Smooth muscle cell (in vitro differentiated cells): ENCODE results near the gene ARHGAP22. TPM values are rescaled to one million over a fixed set of nuclear protein-coding genes. Genes with fewer than 3 reads are reported as not detected.

Source experiments
- DNase-seq: peaks from one replicate; lab custom pipeline; 2025; ENCODE audit not compliant: unreplicated experiment; lab: John Stamatoyannopoulos, UW
- H2AFZ ChIP-seq: fragments of 200-600 bp; sonication (generic); 2 replicates; pipeline ENCODE4 v1.6.0; 2016; ENCODE audit warnings: antibody characterized with exemption, low read depth, mild to moderate bottlenecking
- H3F3A ChIP-seq: fragments of 200-600 bp; sonication (generic); 2 replicates; pipeline ENCODE4 v1.6.0; 2017; ENCODE audit warnings: antibody characterized with exemption, low read depth
- H3K27ac ChIP-seq: fragments of 200-600 bp; sonication (generic); 2 replicates; pipeline ENCODE4 v1.5.1; 2016; ENCODE audit warnings: low read depth, mild to moderate bottlenecking
- H3K27me3 ChIP-seq: fragments of 200-600 bp; sonication (generic); 2 replicates; pipeline ENCODE4 v1.6.1; 2016; ENCODE audit warnings: low read depth, mild to moderate bottlenecking
- H3K36me3 ChIP-seq: fragments of 200-600 bp; sonication (generic); 2 replicates; pipeline ENCODE4 v1.5.1; 2016; ENCODE audit warnings: low read depth
- H3K4me1 ChIP-seq: fragments of 200-600 bp; sonication (generic); 2 replicates; pipeline ENCODE4 v1.5.1; 2016; ENCODE audit warnings: low read depth
- H3K4me2 ChIP-seq: fragments of 200-600 bp; sonication (generic); 2 replicates; pipeline ENCODE4 v1.6.0; 2016; ENCODE audit warnings: mild to moderate bottlenecking
- H3K4me3 ChIP-seq: fragments of 200-600 bp; sonication (generic); 2 replicates; pipeline ENCODE4 v1.5.1; 2016; ENCODE audit warnings: mild to moderate bottlenecking
- H3K79me2 ChIP-seq: fragments of 200-600 bp; sonication (generic); 2 replicates; pipeline ENCODE4 v1.6.0; 2016; ENCODE audit warnings: low read depth, mild to moderate bottlenecking
- H3K9ac ChIP-seq: fragments of 200-600 bp; sonication (generic); 2 replicates; pipeline ENCODE4 v1.6.0; 2016; ENCODE audit warnings: low read depth
- H3K9me3 ChIP-seq: fragments of 200-600 bp; sonication (generic); replicated peaks from 2 replicates; pipeline ENCODE4 v1.5.1; 2016; ENCODE audit warnings: low read depth
- H4K20me1 ChIP-seq: fragments of 200-600 bp; sonication (generic); 2 replicates; pipeline ENCODE4 v1.6.0; 2016; ENCODE audit warnings: low read depth
- whole genome bisulfite sequencing: methylation state at CpG from one replicate; pipeline ENCODE4 v1.1.7; 2016; ENCODE audit warnings: low lambda C conversion rate; 5-methylcytosine and 5-hydroxymethylcytosine counted together
- polyA plus RNA-seq: library from polyadenylated mRNA; unstranded; fragments of >200 nt; fragmentation: Nextera tagmentation; extraction: Ambion mirVana; gene quantifications from 2 replicates; pipeline ENCODE4 v1.2.1, GENCODE V29; 2016
- total RNA-seq: library from RNA; depleted of rRNA; stranded (reverse); fragments of >200 nt; gene quantifications from 2 replicates; pipeline ENCODE4 v1.2.3, GENCODE V29; 2014
- TF ChIP-seq, protein P1 (sequence below): fragments of 200-600 bp; sonication (generic); IDR thresholded peaks from 2 replicates; pipeline ENCODE4 v1.5.1; 2017; ENCODE audit warnings: borderline replicate concordance, mild to moderate bottlenecking, antibody characterized with exemption; ENCODE audit not compliant: insufficient read depth, poor library complexity, severe bottlenecking

Gene ARHGAP22
- total and polyA plus RNA-seq, 2 experiments from 2014 or later = 1.8 to 8.8 TPM

DNA sequence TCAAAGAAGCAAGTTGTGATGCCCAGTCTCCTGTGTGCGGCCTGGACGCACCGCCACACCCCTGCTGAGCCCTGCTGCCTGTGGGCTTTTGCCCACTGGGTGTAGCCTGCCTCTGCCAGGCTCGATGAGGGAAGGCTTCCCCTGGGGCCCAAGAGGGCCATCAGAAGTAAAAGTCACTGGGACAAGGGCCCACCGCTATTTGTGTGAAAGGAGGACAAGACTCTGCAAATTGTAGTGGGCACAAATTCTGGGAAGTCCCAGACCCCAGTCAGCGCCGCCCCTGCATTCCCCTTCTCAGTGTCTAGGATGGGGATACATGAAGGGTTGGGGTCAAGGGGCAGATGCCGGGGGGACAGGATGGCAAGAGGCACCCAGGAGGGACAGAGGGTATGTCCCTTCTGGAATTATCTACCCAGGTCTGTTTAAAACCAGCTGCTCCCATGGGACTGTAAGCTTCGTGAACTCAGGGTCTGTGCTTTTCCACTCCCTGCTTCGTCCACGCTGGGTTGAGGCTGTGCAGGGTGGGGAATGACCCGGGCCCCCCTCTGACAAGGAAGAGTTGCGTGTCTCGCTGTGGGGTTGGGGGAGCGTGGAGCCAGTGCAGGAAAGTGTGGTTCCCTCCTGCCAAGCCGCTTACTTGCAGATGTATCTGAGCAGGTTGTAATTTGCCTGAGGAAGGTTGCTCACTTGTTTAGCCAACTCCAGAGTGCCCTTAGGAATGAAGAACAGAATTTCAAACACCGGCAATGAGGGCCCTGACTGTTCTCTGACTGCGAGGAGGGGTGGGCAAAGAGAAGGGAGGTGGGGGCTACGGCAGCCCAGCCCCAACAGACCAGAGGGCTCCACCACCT lies 151.2 kb downstream of the ARHGAP22 start:
- WGBS = 89% methylated on average over 19 of the region's 19 CpGs
- no peak for DNase-seq
- no peak overlapping the region for H3K27ac ChIP-seq
- H3K9me3 ChIP-seq = no peaks in the 10 kb centered on the region
- no peaks in the 10 kb centered on the region for H3K79me2 ChIP-seq
- no peaks in the 10 kb centered on the region for H3K36me3 ChIP-seq
- no peak overlapping the region for H2AFZ ChIP-seq
- H3K4me2 ChIP-seq = no peak overlapping the region
- no peak overlapping the region for H3K9ac ChIP-seq
- H3K4me1 ChIP-seq = no peaks in the 10 kb centered on the region
- TF ChIP-seq, protein P1, sequence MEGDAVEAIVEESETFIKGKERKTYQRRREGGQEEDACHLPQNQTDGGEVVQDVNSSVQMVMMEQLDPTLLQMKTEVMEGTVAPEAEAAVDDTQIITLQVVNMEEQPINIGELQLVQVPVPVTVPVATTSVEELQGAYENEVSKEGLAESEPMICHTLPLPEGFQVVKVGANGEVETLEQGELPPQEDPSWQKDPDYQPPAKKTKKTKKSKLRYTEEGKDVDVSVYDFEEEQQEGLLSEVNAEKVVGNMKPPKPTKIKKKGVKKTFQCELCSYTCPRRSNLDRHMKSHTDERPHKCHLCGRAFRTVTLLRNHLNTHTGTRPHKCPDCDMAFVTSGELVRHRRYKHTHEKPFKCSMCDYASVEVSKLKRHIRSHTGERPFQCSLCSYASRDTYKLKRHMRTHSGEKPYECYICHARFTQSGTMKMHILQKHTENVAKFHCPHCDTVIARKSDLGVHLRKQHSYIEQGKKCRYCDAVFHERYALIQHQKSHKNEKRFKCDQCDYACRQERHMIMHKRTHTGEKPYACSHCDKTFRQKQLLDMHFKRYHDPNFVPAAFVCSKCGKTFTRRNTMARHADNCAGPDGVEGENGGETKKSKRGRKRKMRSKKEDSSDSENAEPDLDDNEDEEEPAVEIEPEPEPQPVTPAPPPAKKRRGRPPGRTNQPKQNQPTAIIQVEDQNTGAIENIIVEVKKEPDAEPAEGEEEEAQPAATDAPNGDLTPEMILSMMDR = no peak
- H3K27me3 ChIP-seq = no peaks in the 10 kb centered on the region
- H3K4me3 ChIP-seq = no peak overlapping the region
- no peaks in the 10 kb centered on the region for H3F3A ChIP-seq
- no peaks in the 10 kb centered on the region for H4K20me1 ChIP-seq

DNA sequence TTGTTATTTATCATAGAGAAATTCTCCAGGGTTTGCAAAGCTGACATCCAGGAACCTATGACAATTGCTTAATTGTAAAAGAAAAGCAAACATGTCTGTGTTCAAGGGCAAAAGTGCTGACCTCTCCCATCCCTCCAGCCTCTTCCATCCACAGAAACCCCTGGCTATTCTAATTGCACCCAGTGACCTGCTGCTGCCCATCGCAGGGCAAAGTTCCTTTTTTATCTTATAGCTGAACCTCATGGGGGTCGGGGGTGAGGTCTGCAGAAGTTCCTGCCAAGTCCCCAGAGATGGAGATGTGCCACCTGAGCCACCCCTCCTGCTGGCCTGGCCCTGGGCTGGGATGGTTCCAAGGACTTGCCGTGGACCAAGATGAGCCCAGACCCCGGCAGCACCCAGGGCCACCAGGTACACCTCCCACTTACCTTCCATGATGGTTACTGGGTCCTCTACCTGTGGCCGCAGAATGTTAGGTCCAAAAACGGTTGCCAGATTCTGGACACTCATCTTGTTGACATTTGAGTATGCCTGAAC lies 151.9 kb downstream of the ARHGAP22 start:
- 91% methylated on average over 6 of the region's 6 CpGs for WGBS
- H3K27me3 ChIP-seq = no peaks in the 10 kb centered on the region
- no peaks in the 10 kb centered on the region for H3K36me3 ChIP-seq
- no peak overlapping the region for H3K4me2 ChIP-seq
- H3K9me3 ChIP-seq = no peaks in the 10 kb centered on the region
- no peak overlapping the region for H3K4me3 ChIP-seq
- no peaks in the 10 kb centered on the region for H3K79me2 ChIP-seq
- no peak overlapping the region for H2AFZ ChIP-seq
- no peak for DNase-seq
- no peaks in the 10 kb centered on the region for H3K4me1 ChIP-seq
- TF ChIP-seq, protein P1 = no peak
- H3K27ac ChIP-seq = no peak overlapping the region
- H3F3A ChIP-seq = no peaks in the 10 kb centered on the region
- H3K9ac ChIP-seq = no peak overlapping the region
- no peaks in the 10 kb centered on the region for H4K20me1 ChIP-seq

DNA sequence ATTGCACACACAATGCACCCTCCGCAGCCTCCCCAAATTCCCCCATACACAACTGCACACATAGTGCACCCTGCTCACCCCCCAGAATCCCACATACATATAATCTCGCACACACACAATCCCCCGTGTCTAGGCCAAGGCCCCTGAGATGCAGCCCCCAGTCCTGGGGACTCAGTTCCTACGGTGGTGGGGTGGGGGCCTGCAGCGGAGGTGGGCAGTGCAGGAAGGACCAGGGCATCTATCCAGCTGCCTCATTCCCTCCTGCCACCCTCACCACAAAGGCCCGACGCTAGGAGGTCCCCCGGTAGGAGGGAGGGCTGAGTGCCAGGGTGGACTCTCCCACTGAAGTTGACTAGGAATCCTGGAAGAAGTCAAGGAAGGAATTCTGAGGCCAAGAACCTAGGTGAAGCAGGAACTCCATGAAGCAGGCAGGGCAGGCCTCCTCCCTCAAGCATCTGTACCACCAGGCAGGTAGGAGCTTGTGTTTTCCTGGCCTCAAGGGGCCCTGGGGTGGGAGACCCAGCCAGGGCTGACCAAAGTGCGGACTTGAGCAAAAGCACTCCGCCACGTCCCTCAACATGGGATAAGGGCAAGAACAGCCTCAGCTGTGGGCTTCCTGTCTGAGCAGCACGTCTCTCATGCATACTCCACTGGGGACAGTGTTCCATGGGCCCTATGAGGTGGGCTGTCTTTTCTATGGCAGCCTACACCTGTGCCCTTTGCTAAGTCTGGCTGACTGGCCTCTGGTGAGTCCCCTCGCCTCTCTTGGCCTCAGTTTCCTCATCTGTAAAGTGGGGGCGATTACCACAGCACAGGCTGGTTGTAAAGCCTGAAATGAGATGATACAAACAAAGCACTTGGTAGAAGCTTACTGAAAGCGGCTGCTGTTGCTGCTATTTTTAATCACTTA lies 152.6 kb downstream of the ARHGAP22 start:
- Histone ChIP-seq H3K4me3 (no peak overlapping the region), H3K27me3 (no peaks in the 10 kb centered on the region), H3K36me3 (no peaks in the 10 kb centered on the region), H2AFZ (no peak overlapping the region), H3K79me2 (no peaks in the 10 kb centered on the region), H3F3A (no peaks in the 10 kb centered on the region), H3K27ac (no peak overlapping the region), H3K4me1 (no peaks in the 10 kb centered on the region), H4K20me1 (no peaks in the 10 kb centered on the region), H3K4me2 (no peak overlapping the region), H3K9ac (no peak overlapping the region), H3K9me3 (no peaks in the 10 kb centered on the region)
- no peak for DNase-seq
- TF ChIP-seq, protein P1 = no peak
- WGBS = 86% methylated on average over 15 of the region's 15 CpGs
